H1 (cell line): ENCODE measurements around the gene OR12D1. TPM values are rescaled to one million over a fixed set of nuclear protein-coding genes. Genes with fewer than 3 reads are reported as not detected.

ENCODE experiments used
- CTCF ChIA-PET: fragments of 300-600 bp; sonication (Branson Sonifier 250); formaldehyde crosslinking; loops from one replicate; lab custom pipeline; 2021; ENCODE audit not compliant: partially characterized antibody; lab: Charles Lee
- POLR2A ChIA-PET: fragments of 300-600 bp; sonication (Branson Sonifier 250); formaldehyde crosslinking; loops from one replicate; lab custom pipeline; 2021; ENCODE audit warnings: inconsistent platforms; ENCODE audit not compliant: partially characterized antibody; lab: Charles Lee
- DNase-seq, 2 experiments: peaks; one replicate each; pipeline versions ENCODE4 v3.0.0 to v3.0.0-alpha.2; 2010 to 2022; ENCODE audit warnings: low spot score in 2 of 2, low read depth in 1 of 2, mixed read lengths in 1 of 2
- FAIRE-seq: peaks from 2 replicates; lab custom pipeline; 2011; peaks lifted over from hg19 to GRCh38; lab: Jason Lieb, UNC
- H2AFZ ChIP-seq: 2 replicates; pipeline ENCODE4 v1.8.1; 2012; ENCODE audit warnings: low read length, inconsistent platforms
- H2AK5ac ChIP-seq: 2 replicates; pipeline ENCODE4 v1.6.1; 2013; ENCODE audit warnings: low read depth, low read length
- H2BK120ac ChIP-seq: replicated peaks from 2 replicates; pipeline ENCODE3; 2013; ENCODE audit warnings: low read depth, low read length, inconsistent platforms
- H2BK12ac ChIP-seq: 2 replicates; pipeline ENCODE4 v1.6.1; 2013; ENCODE audit warnings: low read depth, low read length
- H2BK15ac ChIP-seq: 2 replicates; pipeline ENCODE4 v1.6.1; 2013; ENCODE audit warnings: low read length
- H2BK20ac ChIP-seq: 2 replicates; pipeline ENCODE4 v1.6.1; 2013; ENCODE audit warnings: low read length
- H2BK5ac ChIP-seq: 2 replicates; pipeline ENCODE4 v1.6.1; 2013; ENCODE audit warnings: low read depth, low read length
- H3K14ac ChIP-seq: 2 replicates; pipeline ENCODE4 v1.6.1; 2013; ENCODE audit warnings: inconsistent platforms; ENCODE audit not compliant: insufficient read length
- H3K18ac ChIP-seq: 2 replicates; pipeline ENCODE4 v1.6.1; 2013; ENCODE audit warnings: low read length; ENCODE audit errors: extremely low read depth
- H3K23ac ChIP-seq: 2 replicates; pipeline ENCODE4 v1.6.1; 2013; ENCODE audit warnings: inconsistent platforms; ENCODE audit not compliant: insufficient read length
- H3K23me2 ChIP-seq: 2 replicates; pipeline ENCODE4 v1.6.1; 2013; ENCODE audit warnings: low read depth, low read length
- H3K27ac ChIP-seq: 2 replicates; pipeline ENCODE4 v1.6.1; 2011; ENCODE audit warnings: low read depth, low read length, inconsistent platforms
- H3K27me3 ChIP-seq, 4 experiments: replicated peaks in 1 of 4; 1 replicate in 1 of 4; 2 replicates in 3 of 4; pipeline versions ENCODE4 v1.6.1 to v1.8.1; 2011 to 2013; ENCODE audit warnings: low read length in 3 of 4, mild to moderate bottlenecking in 3 of 4, inconsistent platforms in 2 of 4, mixed read lengths in 2 of 4, moderate library complexity in 1 of 4; ENCODE audit not compliant: control insufficient read depth in 3 of 4, insufficient read depth in 3 of 4; ENCODE audit errors: extremely low read depth in 1 of 4
- H3K36me3 ChIP-seq, 4 experiments: 2 replicates each; pipeline versions ENCODE4 v1.6.1 to v1.8.1; 2011 to 2013; ENCODE audit warnings: mild to moderate bottlenecking in 4 of 4, low read length in 3 of 4, moderate library complexity in 2 of 4, control low read depth in 1 of 4, inconsistent platforms in 1 of 4; ENCODE audit not compliant: insufficient read depth in 4 of 4, control insufficient read depth in 2 of 4
- H3K4ac ChIP-seq: replicated peaks from 2 replicates; pipeline ENCODE3; 2013; ENCODE audit warnings: low read length, low read depth, mixed read lengths, inconsistent platforms; ENCODE audit not compliant: insufficient read length
- H3K4me1 ChIP-seq, 4 experiments: replicated peaks in 1 of 4; 1 replicate in 1 of 4; 2 replicates in 3 of 4; pipeline versions ENCODE4 v1.6.1 to v1.8.1; 2011 to 2013; ENCODE audit warnings: low read length in 3 of 4, inconsistent platforms in 2 of 4, mixed read lengths in 1 of 4; ENCODE audit not compliant: insufficient read depth in 4 of 4, control insufficient read depth in 3 of 4
- H3K4me2 ChIP-seq, 2 experiments: 2 replicates each; pipeline versions ENCODE4 v1.6.1 to v1.8.1; 2011 to 2013; ENCODE audit warnings: low read depth in 2 of 2, low read length in 2 of 2, control low read depth in 1 of 2, inconsistent platforms in 1 of 2, mild to moderate bottlenecking in 1 of 2; ENCODE audit not compliant: insufficient read depth in 1 of 2
- H3K4me3 ChIP-seq, 4 experiments: fragments of 200-600, 300-600 bp in 1 of 4; sonication (generic), shearing (Covaris generic), sonication (Bioruptor Twin) in 1 of 4; 2 replicates each; pipeline versions ENCODE4 v1.5.1 to v1.8.1; 2011 to 2016; ENCODE audit warnings: low read length in 4 of 4, low read depth in 3 of 4, control low read depth in 2 of 4, inconsistent platforms in 2 of 4, mild to moderate bottlenecking in 2 of 4, mixed read lengths in 1 of 4, moderate library complexity in 1 of 4; ENCODE audit not compliant: insufficient read depth in 2 of 4; ENCODE audit errors: extremely low read depth in 1 of 4
- H3K56ac ChIP-seq: replicated peaks from 2 replicates; pipeline ENCODE3; 2013; ENCODE audit warnings: low read depth, mild to moderate bottlenecking, mixed read lengths, low read length, inconsistent platforms; ENCODE audit not compliant: insufficient read length
- H3K79me1 ChIP-seq: 2 replicates; pipeline ENCODE4 v1.6.1; 2013; ENCODE audit warnings: low read depth, low read length, control low read depth
- H3K79me2 ChIP-seq, 2 experiments: 2 replicates each; pipeline versions ENCODE4 v1.6.1 to v1.8.1; 2012 to 2013; ENCODE audit warnings: low read length in 2 of 2, mild to moderate bottlenecking in 2 of 2, inconsistent platforms in 1 of 2; ENCODE audit not compliant: insufficient read depth in 2 of 2, control insufficient read depth in 1 of 2
- H3K9ac ChIP-seq, 4 experiments: replicated peaks in 1 of 4; 1 replicate in 1 of 4; 2 replicates in 3 of 4; pipeline versions ENCODE4 v1.6.1 to v1.8.1; 2011 to 2013; ENCODE audit warnings: low read depth in 3 of 4, low read length in 3 of 4, control low read depth in 2 of 4, mild to moderate bottlenecking in 2 of 4, moderate library complexity in 2 of 4, inconsistent platforms in 1 of 4; ENCODE audit errors: extremely low read depth in 1 of 4
- H3K9me3 ChIP-seq, 2 experiments: 2 replicates each; pipeline versions ENCODE4 v1.6.1 to v1.8.1; 2012 to 2013; ENCODE audit warnings: mild to moderate bottlenecking in 2 of 2, moderate library complexity in 2 of 2, control low read depth in 1 of 2, inconsistent platforms in 1 of 2, low read depth in 1 of 2, low read length in 1 of 2, mixed read lengths in 1 of 2; ENCODE audit not compliant: insufficient read depth in 2 of 2
- H4K20me1 ChIP-seq, 2 experiments: replicated peaks in 1 of 2; 2 replicates each; pipeline versions ENCODE3 to v1.8.1; 2011 to 2013; ENCODE audit warnings: inconsistent platforms in 2 of 2, low read length in 2 of 2, mild to moderate bottlenecking in 1 of 2; ENCODE audit not compliant: insufficient read depth in 2 of 2, control insufficient read depth in 1 of 2
- H4K5ac ChIP-seq: 2 replicates; pipeline ENCODE4 v1.6.1; 2013; ENCODE audit warnings: low read length, low read depth, mixed read lengths, inconsistent platforms; ENCODE audit not compliant: insufficient read length
- H4K8ac ChIP-seq: 2 replicates; pipeline ENCODE4 v1.8.0; 2013; ENCODE audit warnings: mild to moderate bottlenecking, moderate library complexity, low read length, inconsistent platforms; ENCODE audit not compliant: insufficient read depth; ENCODE audit errors: extremely low read depth
- H4K91ac ChIP-seq: replicated peaks from 2 replicates; pipeline ENCODE3; 2013; ENCODE audit warnings: low read length, mixed read lengths, inconsistent platforms; ENCODE audit not compliant: insufficient read length
- ATF2 ChIP-seq: IDR thresholded peaks from 2 replicates; pipeline ENCODE4 v1.6.1; 2012; ENCODE audit warnings: low read length, inconsistent platforms
- TEAD4 ChIP-seq: IDR thresholded peaks from 2 replicates; pipeline ENCODE4 v1.6.1; 2012; ENCODE audit warnings: low read depth, low read length, inconsistent platforms, mixed read lengths
- WGBS, 2 experiments: shearing (Covaris generic) in 1 of 2; methylation state at CpG; one replicate each; pipeline versions ENCODE4 v1.1.6 to v1.1.7; 2013 to 2015; ENCODE audit warnings: low lambda C conversion rate in 2 of 2, mixed read lengths in 2 of 2, inconsistent platforms in 1 of 2, low coverage in 1 of 2, missing lambda C conversion rate in 1 of 2; ENCODE audit not compliant: insufficient replicate concordance in 2 of 2, insufficient coverage in 1 of 2, insufficient read length in 1 of 2; ENCODE audit errors: extremely low coverage in 1 of 2, missing lambda C conversion rate in 1 of 2; 5-methylcytosine and 5-hydroxymethylcytosine counted together
- polyA plus RNA-seq, 7 experiments: library from polyadenylated mRNA; depleted of rRNA in 3 of 7; stranded (reverse) in 5 of 7; unstranded in 2 of 7; fragments of >200 nt in 5 of 7; fragments of 200-250 nt in 2 of 7; gene quantifications; 1 replicate in 5 of 7; 2 replicates in 1 of 7; 4 replicates in 1 of 7; pipeline versions ENCODE4 v1.2.1 to v1.2.3, GENCODE V29; 2011 to 2013; ENCODE audit warnings: missing spikeins in 2 of 7, mixed read lengths in 2 of 7
- total RNA-seq: library from RNA; stranded (reverse); fragmentation: NEBNext Ultra II Directional; extraction: Animal tissue kit (Norgen Biotek cat#: 25700); gene quantifications from 2 replicates; pipeline ENCODE4 v1.2.1, GENCODE V29; 2021

OR12D1 gene
- total and polyA plus RNA-seq, 2 of the 8 experiments (the other 6 are each of a cell fraction or from before 2014, with no cell fraction given) = not detected

GRCh38 chr6:29424168-29424567 lies 9.4 kb downstream of the OR12D1 start:
- Histone ChIP-seq H3K4me1 (no peaks in the 10 kb centered on the region), H4K5ac (no peak overlapping the region), H3K4me2 (0 out of 4 replicates have a peak overlapping the region, but pooled peaks of 1 of the 2 experiments have one; percentile 8), H3K9me3 (0 out of 4 replicates have a peak, but pooled peaks cover 0 to 3% of the 10 kb centered on the region in 2 experiments), H4K91ac (no peak overlapping the region), H2AK5ac (no peak overlapping the region), H4K20me1 (no peaks in the 10 kb centered on the region), H3K23ac (no peak overlapping the region), H2BK12ac (no peak overlapping the region), H3K36me3 (no peaks in the 10 kb centered on the region), H3K4me3 (no peak overlapping the region), H2BK120ac (no peak overlapping the region), H3K23me2 (no peaks in the 10 kb centered on the region), H2AFZ (no peak overlapping the region), H2BK20ac (no peak overlapping the region), H2BK5ac (no peak overlapping the region), H3K79me1 (no peaks in the 10 kb centered on the region), H3K18ac (no peak overlapping the region), H3K9ac (no peak overlapping the region), H3K79me2 (no peaks in the 10 kb centered on the region), H3K27ac (no peak overlapping the region), H3K56ac (no peak overlapping the region), H3K4ac (no peak overlapping the region), H3K27me3 (no peaks in the 10 kb centered on the region), H2BK15ac (no peak overlapping the region), H3K14ac (no peak overlapping the region), H4K8ac (no peak overlapping the region)
- CTCF ChIA-PET = interaction anchor here (1.5 to 2.5 kb wide), 2 partner anchors 44 to 165 kb away, joined by 3 to 13 read pairs; no protein-coding TSS in a partner anchor
- DNase-seq = no peak
- TF ChIP-seq TEAD4 (peak; percentile 54; the same call in 1 of the 2 replicates), ATF2 (no peak)
- 93% methylated on average over 2 of the region's 2 CpGs; no CpG with 5 or more reads in 1 of the 2 experiments for WGBS, 2 experiments
- POLR2A ChIA-PET = interaction anchor here (1.2 to 1.6 kb wide), 2 partner anchors 19 to 23 kb away, joined by 3 read pairs; no protein-coding TSS in a partner anchor
- FAIRE-seq = no peak
